GM11168 (cell line): ENCODE results near the gene PRMT7.

ENCODE experiments used
- in situ Hi-C: fragments of 300-500 bp; cut with MboI; formaldehyde crosslinking; loops from one replicate; pipeline ENCODE4 v1.12.0; 2022; ENCODE audit warnings: low sequenced_read_pairs; ENCODE audit not compliant: unreplicated experiment

The PRMT7 gene

DNA sequence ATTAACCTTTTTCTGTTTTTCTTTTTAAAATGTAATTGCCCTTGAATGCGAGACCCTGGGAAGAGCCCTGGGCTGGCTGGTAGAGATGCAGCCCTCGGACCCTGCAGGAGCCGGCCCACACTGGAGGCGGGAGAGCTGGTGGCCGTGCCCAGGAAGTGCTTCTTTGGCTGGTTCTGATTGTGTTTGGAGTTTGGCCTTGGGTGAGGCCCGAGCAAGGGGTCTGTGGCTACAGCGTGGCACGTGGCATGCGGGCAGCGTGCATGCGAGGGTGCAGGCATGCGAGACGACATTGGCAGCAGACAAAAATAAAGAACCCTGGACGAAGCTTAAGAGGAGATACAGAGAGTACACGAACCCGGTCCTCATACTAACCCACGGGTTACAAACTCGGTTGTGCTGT, 49.7 kb downstream of the PRMT7 start:
- in situ Hi-C loops, result no loop called here

DNA sequence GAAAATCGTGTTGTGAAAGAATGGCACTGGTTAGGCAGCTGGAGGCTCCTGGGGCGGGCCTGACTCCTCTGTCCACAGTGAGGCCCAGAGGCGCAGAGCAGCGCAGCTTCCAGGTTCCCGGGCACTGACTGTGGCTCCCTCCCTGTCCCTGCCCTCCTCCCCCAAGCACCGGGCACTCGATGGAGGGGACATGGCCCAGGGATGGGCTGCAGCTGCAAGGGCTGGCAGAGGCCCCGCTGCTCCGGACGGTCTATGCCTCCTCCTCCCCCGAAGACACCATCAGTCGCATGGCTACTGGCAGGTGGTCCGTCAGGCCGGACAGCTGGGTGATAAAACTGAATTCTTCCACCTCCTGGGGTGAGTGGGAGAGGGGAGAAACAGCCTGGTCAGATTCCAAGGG, 50.1 kb downstream of the PRMT7 start:
- in situ Hi-C loops, result no loop called here

DNA sequence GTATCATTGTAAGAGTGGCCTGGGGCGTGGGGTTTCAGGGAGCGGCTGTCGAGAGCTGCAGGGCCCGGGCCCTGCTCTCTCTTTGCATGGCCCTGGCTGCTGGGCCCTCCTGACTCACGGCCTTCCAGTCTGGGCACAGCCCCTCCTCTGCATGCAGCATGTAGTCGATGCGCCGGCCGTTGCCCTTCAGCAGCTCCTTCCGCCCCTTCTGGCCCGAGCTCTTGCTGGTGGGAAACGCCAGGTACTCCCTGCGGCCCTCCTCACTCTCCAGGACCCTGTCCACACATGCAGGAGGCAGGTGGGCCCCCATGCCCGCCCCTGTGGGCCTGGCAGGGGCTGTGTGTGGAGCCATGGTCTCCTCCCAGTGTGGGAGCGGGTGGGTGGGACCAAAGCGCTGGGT, 50.7 kb downstream of the PRMT7 start:
- in situ Hi-C loops, result no loop called here

DNA sequence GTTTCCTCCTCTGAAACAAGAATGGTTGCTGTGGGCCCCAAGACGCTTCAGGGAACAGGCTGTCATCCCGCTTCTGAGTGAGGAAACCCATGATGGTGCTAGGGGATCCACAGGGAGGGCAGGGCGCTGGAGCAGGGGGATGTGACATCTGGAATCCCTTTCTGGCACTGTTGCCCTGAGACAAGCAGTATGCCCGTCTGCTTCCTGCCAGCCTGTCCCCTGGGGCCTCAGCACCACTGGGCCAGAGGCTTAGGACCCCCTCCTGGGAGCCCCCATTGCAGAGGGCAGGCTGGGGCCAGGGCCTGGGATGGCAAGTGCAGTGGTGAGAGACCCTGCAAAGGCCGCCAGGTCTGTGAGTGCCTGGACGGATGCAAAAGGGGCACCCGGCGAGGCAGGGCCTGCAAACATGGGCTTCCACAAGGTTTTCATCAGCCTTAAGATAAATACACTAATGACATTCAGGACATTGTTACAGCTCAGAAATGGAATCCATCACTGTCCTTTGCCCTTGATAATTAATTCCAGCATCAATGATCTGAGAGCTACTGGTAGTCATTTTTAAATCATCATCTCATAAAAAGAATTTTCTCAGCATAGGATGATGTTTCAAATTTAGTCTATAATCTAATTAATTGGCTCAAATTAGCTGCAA, 51.6 kb downstream of the PRMT7 start:
- in situ Hi-C loops, result no loop called here

DNA sequence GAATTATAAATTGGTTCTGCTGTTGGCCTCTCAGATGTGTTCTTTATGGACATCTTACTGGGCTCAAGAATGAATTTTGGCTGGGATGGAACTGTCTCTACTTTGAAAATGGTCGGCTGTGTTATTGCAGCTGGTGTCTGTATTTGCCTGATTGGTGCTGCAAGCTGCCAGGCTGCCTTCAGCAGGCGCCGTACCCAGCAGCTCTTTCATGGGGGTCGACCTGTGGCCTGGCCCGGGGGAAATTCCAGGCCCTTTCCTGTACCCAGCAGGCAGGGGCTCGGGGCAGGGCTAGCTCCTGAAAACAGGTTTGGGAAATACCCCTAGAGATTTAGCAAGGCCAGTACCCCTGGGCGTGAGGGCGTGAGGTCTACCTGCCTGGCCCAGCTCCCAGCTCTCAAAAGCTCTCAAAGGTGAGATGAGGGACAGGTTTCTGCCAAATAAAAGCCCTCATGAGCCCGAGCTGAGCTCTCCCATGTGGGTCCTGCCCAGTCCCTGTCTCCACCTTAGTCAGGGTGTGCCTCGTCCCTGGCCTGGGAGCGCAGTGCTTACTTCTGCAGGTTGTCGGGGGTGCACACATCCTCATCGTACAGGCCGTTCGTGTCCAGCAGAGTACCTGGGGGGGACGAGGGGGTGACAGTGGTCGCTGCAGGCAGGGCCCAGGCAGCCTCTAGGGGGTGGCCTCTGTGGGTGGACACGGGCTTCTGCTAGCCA, 52.3 kb downstream of the PRMT7 start:
- in situ Hi-C loops, result no loop called here

DNA sequence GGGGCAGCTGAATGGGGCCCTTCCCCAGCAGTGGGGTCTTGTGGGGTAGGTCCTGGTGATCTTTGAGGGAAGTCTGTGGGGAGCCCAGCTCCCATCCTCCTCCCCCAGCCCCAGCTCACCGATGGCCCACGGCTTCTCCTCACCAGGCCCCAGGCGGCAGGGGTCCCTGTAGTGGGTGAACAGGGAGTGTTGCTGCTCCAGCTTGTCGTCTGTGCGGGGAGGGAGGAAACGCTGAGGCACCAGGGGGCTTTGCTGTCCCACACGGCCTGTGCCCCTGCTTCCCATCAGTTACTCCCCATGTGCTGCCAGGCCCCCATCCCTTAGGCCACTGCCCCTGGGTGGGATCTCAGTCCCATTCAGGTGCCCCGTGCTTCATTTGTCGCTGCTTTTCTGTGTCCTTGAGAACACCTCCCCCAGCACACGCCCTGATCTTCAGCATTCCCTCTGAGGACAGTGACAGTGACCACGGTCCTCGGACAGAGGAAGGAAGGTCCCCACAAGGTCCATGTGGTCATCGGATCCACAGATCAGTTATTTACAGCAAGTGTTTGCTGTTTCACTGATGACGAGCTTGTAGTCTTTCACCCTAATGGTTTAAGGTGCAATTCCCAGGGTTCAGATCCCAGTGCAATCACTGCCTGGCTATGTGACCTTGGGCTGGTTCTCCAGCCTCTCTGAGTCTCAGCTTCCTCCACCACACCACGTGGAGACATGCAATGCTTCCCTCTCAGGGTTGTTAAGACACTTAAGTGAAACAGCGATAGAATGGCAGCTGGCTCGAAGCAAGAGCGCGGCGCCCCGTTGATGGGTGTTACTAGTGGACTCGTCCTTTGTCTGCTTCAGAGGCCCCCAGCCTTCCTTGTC, 53.1 kb downstream of the PRMT7 start:
- in situ Hi-C loops, result no loop called here

DNA sequence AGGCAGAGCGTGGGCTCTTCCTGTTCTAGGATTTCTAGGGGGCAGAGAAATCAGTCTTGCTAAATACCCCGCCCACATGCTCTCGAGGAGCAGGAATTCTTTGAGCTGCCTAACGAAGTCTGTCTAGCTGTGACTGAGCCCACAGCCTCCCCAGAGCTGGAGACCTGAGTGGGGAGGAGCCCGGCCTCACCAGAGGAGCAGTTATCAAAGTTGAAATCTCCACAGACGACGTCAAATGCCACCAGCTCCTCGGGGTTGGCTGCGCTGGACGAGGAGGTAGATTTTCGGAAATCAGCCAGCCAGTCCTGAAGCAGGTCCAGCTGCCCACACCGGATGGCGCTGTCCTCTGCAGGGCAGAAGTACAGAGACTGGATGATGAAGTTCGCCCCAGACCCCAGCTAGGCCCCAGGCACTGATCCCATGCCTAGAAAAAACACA, 53.8 kb downstream of the PRMT7 start:
- in situ Hi-C loops, result no loop called here

DNA sequence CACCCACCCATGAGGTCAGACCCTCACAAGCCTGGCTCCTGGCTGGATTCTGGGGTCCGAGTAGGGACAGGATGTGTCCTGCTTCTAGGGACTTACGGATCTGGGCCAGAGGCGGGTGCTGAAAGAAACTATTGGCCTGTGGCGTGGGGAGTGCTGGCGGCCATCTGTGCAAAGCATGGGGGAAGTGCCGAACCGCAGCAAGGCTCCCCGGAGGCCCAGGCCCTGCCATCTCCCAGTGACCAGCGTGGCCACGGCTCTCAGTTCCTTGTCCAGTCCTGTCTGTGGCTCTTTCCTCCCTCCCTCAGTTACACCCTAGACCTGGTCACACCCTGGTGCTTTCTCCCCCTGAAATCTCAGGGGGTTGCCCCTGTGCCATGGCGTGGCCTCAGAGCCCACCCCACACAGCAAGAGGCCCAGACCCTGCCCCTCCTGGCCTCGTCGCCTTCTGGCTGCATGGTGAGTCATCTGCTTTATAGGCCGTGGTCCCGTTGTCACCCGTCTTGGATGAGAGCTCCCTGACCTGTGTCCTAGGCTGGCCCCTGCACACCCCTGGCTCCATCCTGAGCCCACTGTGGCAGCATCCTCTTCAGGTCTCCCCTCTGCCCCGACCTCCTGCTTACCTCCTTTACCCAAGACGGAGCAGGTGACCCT, 54.5 kb downstream of the PRMT7 start:
- in situ Hi-C loops, result no loop called here

DNA sequence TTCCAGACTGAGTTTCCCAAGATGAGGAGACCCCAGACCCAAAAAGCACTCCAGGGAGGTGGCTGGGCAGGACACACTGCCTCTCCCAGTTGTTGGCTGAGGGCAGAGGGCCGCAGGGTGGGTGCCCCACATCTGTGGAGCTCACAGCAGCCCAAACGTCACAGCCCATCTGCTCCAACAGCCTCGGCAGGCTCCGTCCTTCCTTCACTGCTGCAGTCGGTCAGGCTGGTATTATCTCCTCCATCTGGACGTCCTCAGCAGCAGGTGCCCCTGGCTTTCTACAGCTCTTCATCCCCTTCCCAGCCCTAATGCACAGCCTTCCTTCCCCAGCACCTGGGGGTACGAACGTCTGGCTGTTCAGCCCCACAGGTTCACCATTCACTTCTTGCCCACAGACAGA, 55.2 kb downstream of the PRMT7 start:
- in situ Hi-C loops, result no loop called here

DNA sequence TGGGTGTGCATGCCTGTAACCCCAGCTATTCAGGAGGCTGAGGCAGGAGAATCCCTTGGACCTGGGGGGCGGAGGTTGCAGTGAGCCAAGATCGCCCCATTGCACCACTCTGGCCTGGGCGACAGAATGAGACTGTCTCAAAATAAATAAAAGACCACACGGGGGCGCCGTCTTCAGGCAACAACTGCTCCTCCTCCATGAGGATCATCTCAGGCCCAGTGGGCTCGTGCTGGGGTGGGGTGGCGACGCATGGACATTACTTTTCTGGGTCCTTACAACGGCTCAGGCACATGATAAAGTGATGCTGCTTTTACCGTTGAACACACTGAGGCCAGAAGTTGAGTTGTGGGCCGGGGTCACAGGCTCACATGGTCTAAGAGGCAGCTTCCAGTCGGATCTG, 56.2 kb downstream of the PRMT7 start:
- in situ Hi-C loops, result no loop called here

DNA sequence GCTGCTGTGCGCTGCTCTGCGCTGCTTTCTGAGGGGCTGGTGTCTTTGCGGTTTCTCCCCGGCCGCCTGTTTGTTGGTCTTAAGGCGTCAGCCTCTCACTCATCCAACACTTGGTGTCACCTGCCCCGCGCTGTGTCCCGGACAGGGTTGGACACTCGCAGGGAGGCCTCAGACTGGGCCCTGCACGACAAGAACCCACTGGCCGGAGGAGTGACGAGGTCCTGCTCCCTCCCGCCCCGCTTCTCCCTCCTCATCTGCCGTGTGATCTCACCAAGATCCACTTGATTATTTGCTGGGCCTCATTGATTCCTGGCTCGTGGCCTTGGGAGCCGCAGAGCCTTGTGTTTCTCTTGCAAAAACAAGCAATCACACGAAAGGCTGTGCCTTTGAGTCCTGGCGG, 56.6 kb downstream of the PRMT7 start:
- in situ Hi-C loops, result no loop called here

DNA sequence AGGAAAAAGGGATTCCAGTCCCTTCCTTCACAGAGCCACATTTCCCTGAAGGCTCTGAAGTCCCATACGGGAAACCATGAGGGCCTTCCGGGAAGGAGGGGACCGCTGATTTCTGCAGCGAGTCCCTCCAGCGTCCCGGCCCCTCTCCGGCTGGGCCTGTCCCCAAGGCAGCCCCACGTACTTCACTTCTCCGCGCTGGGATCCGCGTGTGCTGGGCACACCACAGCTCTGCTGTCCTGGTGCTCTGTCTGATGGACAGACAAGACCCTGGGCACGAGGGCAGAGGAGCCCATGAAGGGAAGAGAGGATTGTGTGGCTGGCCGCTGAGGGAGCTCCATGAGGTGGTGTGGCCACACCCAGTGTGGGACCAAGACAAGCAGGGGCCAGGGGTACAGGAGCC, 57.1 kb downstream of the PRMT7 start:
- in situ Hi-C loops, result no loop called here

DNA sequence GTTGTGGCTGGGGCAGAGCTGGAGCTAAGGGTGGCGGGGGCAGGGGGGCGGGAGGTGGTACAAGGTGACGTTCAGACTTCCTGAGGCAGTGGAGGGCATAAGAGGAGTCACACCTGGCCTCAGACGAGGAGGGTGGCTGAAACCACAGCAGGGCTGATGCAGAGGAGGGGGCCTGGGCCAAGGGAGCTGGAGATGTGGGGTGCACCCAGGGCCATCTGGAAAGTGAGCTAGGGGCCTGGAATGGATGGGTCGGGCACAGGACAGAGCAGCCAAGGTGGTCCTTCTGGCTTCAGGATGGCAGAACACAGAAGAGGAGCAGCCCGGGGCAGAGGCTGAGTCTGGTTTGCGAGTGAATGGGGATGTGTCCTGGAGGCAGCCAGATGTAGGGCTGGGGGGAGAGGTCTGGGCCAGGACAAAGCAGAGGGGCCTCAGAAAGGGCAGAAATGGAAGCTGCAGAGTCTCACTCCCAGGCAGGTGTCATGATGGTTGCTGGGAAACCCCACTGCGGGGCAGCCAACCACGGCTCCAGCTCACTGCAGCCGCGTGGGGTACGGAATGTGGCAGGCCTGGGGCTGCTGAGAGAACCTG, 57.6 kb downstream of the PRMT7 start:
- in situ Hi-C loops, result no loop called here

DNA sequence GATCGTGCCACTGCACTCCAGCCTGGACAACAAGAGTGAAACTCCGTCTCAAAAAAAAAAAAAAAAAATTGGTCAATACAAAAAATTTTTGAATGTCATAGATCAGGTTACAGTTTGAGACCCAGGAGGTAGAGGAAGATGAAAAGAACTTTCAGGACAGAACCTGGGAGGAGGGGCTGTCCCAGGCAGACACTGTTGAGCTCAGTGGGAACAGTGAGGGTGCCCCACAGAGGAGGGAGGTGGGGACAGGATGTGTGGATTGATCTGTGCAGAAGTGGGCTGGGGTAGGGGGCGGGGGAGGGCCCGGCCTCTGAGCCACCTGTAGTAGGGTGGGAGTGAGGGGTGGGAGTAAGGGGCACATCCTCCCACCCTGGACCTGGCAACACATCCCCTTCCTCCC, 58.3 kb downstream of the PRMT7 start:
- in situ Hi-C loops, result no loop called here

DNA sequence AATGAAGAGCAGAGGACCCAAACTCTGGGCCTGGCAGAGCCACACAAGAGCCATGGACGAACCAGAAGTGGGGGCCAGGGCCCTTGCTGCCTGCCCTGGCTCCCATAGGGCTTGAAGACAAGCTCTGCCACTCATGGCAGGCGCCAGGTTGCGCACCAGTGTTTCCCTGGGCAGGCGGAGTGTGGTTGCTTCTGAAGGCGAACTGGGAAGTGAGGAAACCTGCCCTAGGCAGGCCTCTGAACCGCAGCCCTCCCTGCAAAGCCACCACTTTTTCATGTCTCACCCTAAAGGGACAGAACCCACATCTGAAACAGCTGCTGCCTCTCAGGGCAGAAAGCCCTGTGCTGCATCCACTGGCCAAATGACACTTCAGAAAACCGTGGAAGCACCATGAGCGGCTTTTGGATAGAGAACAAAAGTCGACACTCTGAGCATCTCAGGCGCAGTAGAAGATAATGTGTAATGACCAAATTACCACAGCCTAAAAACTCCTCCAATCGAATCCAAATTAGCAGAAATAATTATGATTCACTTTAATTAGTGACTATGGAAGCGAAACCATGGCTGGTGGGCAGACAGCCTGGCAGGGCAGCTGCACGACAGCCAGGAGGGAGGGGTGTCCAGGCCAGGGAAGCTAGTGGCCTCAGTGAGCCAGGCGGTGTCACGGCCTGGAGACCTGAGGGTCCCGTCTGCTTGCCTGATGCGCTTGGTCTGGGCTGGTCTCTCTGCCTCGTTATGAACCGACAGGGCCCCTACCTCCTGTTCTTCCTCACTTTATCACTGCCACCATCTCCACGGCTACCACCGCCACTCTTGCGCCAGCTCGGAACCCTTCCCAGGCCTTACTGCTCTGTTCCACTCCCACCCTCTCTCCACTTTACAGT, 59.1 kb downstream of the PRMT7 start:
- in situ Hi-C loops, result no loop called here

DNA sequence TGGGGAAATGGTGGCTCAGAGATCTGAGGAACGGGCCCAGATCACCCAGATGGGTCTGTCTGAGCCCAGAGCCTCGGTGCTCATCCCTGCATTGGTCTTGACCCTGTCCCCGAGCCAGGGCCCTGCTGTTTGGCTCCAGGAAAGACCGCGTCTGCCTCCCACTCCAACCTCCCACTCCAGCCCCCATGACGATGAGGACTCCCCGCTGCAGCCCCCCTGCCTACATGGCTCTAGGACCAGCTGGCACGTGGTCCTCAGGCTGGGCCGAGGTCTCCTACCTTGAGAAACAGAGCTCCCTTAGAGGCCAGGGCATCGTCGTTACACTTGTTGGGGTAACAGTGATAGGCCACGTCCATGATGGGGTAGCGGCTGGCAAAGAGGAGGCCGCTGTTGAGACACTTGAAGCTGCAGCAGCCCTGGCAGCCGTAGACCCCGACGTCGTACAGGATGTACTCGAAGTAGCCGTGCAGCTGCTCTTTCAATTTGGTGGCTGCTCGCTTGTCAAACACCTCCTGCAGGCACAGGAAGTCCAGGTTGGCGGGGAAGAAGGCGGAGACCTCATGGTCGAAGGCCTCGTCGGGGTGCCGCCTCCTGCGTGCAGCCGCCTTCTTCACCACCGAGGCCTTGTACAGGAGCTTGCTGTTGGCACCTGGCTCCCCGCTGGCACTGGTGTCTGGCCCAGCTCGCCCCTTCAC, 59.9 kb downstream of the PRMT7 start:
- in situ Hi-C loops, result no loop called here

DNA sequence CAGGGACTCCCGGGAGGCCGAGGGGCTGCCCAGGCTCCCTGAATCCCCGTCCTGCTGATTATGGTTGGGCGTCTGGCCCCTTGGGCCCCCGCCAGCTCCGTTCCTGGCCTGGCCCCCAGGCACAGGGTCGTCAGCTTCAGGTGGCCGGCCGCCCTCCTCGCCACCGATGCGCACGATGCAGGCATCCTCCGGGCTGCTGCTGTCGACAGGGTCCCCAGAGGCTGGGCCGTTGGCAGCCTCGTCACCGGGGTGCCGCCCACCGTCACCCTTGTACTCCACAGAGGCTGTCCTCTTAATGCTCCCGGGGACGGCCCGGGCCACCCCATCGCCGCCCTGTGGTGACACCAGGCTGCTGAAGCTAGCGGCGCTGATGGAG, 60.4 kb downstream of the PRMT7 start:
- in situ Hi-C loops, result no loop called here

DNA sequence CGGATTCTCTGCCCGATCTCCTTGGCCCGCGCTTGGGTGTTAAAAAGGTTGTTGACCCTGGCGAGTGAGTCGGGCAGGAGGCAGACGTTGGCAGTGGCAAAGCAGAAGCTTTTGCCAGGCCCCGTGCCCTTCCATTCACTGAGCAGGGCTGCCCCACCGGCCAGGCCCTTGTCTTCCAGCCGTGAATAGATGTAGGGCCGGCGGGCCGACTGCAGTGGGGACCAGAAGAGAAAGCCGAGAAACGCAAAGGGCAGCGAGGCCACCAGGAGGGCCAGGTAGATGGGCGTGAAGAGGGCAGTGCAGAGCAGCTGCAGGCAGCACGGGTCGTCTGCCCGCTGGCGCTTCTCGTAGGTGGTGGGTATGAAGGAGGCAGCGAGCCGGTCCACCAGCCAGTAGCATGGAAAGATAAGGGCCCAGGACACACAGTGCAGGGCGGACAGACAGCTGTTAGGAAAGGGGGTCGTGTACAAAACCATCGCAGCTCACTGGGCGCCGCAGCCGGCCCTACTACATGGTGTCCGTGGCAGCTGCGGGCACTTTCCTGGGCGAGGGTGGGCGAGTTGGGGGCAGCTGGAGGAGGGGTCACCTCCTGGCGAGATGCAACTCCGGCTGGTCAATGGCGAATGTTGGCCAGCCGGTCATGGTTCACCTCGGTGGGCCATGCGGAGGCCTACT, 61.0 kb downstream of the PRMT7 start:
- in situ Hi-C loops, result no loop called here

DNA sequence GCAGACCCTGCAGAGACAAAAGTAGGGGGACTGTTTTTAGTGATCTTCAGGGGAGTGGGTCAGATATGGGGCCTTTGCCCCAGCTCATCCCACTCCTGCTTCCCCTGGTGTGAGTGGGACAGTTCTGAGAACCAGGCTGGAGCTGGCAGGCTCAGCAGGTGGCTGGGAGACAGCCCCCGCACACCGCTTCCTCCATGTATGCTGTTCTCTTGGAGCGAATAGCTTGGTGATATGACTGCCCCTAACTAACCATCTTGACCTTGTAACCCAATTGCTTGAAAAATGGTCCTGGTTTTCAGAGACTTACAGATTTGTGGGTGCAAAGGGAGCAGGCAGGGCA, 61.5 kb downstream of the PRMT7 start:
- in situ Hi-C loops, result no loop called here
